Aorta (tissue), 5 donors: ENCODE results near the gene EIF4EBP2. TPM values are rescaled to one million over a fixed set of nuclear protein-coding genes. Genes with fewer than 3 reads are reported as not detected.

Experiments
- ATAC-seq: fragments of 200-7000 bp; cut with Tn5 transposase; one replicate; pipeline ENCODE4 v1.9.1; 2022; ENCODE audit warnings: moderate library complexity; ENCODE audit not compliant: low FRiP score
- DNase-seq, 2 donors: peaks; one replicate each; pipeline ENCODE4 v3.0.0-alpha.2; 2020
- H3K27ac ChIP-seq, 2 donors: one replicate each; pipeline ENCODE4 v1.5.1; 2013; ENCODE audit warnings: low read length in 2 of 2, mild to moderate bottlenecking in 2 of 2, moderate library complexity in 2 of 2, control low read depth in 1 of 2, inconsistent platforms in 1 of 2, low read depth in 1 of 2
- H3K27me3 ChIP-seq, 2 donors: one replicate each; pipeline ENCODE4 v1.6.1; 2013; ENCODE audit warnings: control low read depth in 1 of 2, low read length in 1 of 2, mild to moderate bottlenecking in 1 of 2, moderate library complexity in 1 of 2; ENCODE audit not compliant: insufficient read depth in 2 of 2, control insufficient read depth in 1 of 2
- H3K36me3 ChIP-seq, 2 donors: one replicate each; pipeline ENCODE4 v1.6.1; 2013; ENCODE audit warnings: control low read depth in 1 of 2, low read length in 1 of 2, mild to moderate bottlenecking in 1 of 2; ENCODE audit not compliant: insufficient read depth in 2 of 2, control insufficient read depth in 1 of 2
- H3K4me1 ChIP-seq, 2 donors: one replicate each; pipeline ENCODE4 v1.6.1; 2013; ENCODE audit warnings: low read length in 2 of 2, control low read depth in 1 of 2, mild to moderate bottlenecking in 1 of 2, moderate library complexity in 1 of 2; ENCODE audit not compliant: insufficient read depth in 2 of 2, control insufficient read depth in 1 of 2
- H3K4me3 ChIP-seq, 2 donors: one replicate each; pipeline ENCODE4 v1.5.1; 2013; ENCODE audit warnings: low read length in 2 of 2, control low read depth in 1 of 2, mild to moderate bottlenecking in 1 of 2
- H3K9me3 ChIP-seq: one replicate; pipeline ENCODE4 v1.6.1; 2013; ENCODE audit warnings: mild to moderate bottlenecking, low read length; ENCODE audit not compliant: control insufficient read depth
- WGBS, 2 donors: extraction: QIAGEN DNeasy Blood & Tissue Kit; methylation state at CpG; one replicate each; pipeline ENCODE4 v1.1.7; 2013; 5-methylcytosine and 5-hydroxymethylcytosine counted together
- intact Hi-C, 2 donors: fragments of 100-400 bp; cut with DNase I; formaldehyde crosslinking; loops; one replicate each; pipeline versions ENCODE4 v1.14.2 to v1.15.0; 2022
- polyA plus RNA-seq, 2 donors: library from polyadenylated mRNA; stranded (reverse); fragments of 200-250 nt; gene quantifications; one replicate each; pipeline ENCODE4 v1.2.3, GENCODE V29; 2013
- total RNA-seq, 2 donors: library from RNA; stranded (reverse); fragmentation: NEBNext Ultra II Directional; extraction: Animal tissue kit (Norgen Biotek cat#: 25700); gene quantifications; one replicate each; pipeline ENCODE4 v1.2.1, GENCODE V29; 2021
- donor health status: healthy with polysubstance abuse.
- donor health status: Bipolar disorder and iron deficiency.
- donor health status: DM: no; HTN: no; CAD: no.
- donor health status: DM: no; HTN: no; CAD: no.
- donor health status: DM: yes; HTN: yes; CAD: no.

EIF4EBP2 gene
- total and polyA plus RNA-seq, 4 donors: 27.6 to 60.5 (median 44.8) TPM

GRCh38 chr10:70475661-70476060 is 71.7 kb downstream of the EIF4EBP2 start:
- H3K36me3 ChIP-seq: no peaks in the 10 kb centered on the region
- DNase-seq (no peak), ATAC-seq (no peak)
- WGBS, 2 donors: 88 to 91% methylated on average over 8 of the region's 8 CpGs
- intact Hi-C loops: no loop called here
- H3K4me1 ChIP-seq: no peaks in the 10 kb centered on the region
- no peaks in the 10 kb centered on the region for H3K27me3 ChIP-seq
- no peak overlapping the region for H3K27ac ChIP-seq
- H3K4me3 ChIP-seq: no peak overlapping the region
- no peaks in the 10 kb centered on the region for H3K9me3 ChIP-seq

- no peaks in the 10 kb centered on the region for H3K27me3 ChIP-seq
- no peak overlapping the region for H3K4me3 ChIP-seq
- ATAC-seq: no peak
- no peak overlapping the region for H3K27ac ChIP-seq
- DNase-seq: no peak
- no peaks in the 10 kb centered on the region for H3K9me3 ChIP-seq
- H3K4me1 ChIP-seq: no peaks in the 10 kb centered on the region
- WGBS, 2 donors: 69% methylated on average over 7 of the region's 7 CpGs
- no peaks in the 10 kb centered on the region for H3K36me3 ChIP-seq
- intact Hi-C loops: no loop called here
These were observed 72.5 kb downstream of the EIF4EBP2 start for GRCh38 chr10:70476249-70477035.

- ATAC-seq (no peak), DNase-seq (no peak)
- Histone ChIP-seq H3K9me3 (no peaks in the 10 kb centered on the region), H3K4me3 (peak overlapping the region in 1 of 2 donors; percentile 38), H3K27ac (no peak overlapping the region), H3K36me3 (no peaks in the 10 kb centered on the region), H3K27me3 (no peaks in the 10 kb centered on the region), H3K4me1 (no peaks in the 10 kb centered on the region)
- WGBS, 2 donors: 12 to 18% methylated on average over 19 to 27 of the region's 27 CpGs
- intact Hi-C loops: no loop called here
These were observed 73.8 kb downstream of the EIF4EBP2 start for GRCh38 chr10:70477661-70478162.

Other genes with a start within 250 kb of the EIF4EBP2 start
- 100 to 1,000 TPM; 119 to 128 TPM for gene SAR1A, start 233.6 kb upstream of the EIF4EBP2 start, total RNA-seq
- gene SAR1A, start 233.6 kb upstream of the EIF4EBP2 start, polyA plus RNA-seq: 10 to 100 TPM; 59.2 to 61.0 TPM
- 10 to 100 TPM; 66.7 to 79.8 TPM for gene PPA1, start 170.7 kb upstream of the EIF4EBP2 start, total RNA-seq
- gene PPA1, start 170.7 kb upstream of the EIF4EBP2 start, polyA plus RNA-seq: 100 to 1,000 TPM; 100 to 222 TPM
- under 1 TPM; 0.03 to 0.06 TPM for gene NPFFR1, start 120.1 kb upstream of the EIF4EBP2 start, total RNA-seq
- under 1 TPM in 1 of 2 donors, not detected in 1; under 0.01 TPM for gene NPFFR1, start 120.1 kb upstream of the EIF4EBP2 start, polyA plus RNA-seq
- gene LRRC20, start 21.5 kb upstream of the EIF4EBP2 start, total RNA-seq: 1 to 10 TPM; 1.9 to 5.6 TPM
- 1 to 10 TPM; 3.8 to 4.0 TPM for gene LRRC20, start 21.5 kb upstream of the EIF4EBP2 start, polyA plus RNA-seq
- gene NODAL, start 37.5 kb downstream of the EIF4EBP2 start, total RNA-seq: not detected
- gene NODAL, start 37.5 kb downstream of the EIF4EBP2 start, polyA plus RNA-seq: under 1 TPM in 1 of 2 donors, not detected in 1; 0.13 TPM
- gene PALD1, start 74.6 kb downstream of the EIF4EBP2 start, total RNA-seq: 10 to 100 TPM; 10.7 to 11.5 TPM
- 1 to 10 TPM; 3.9 to 5.7 TPM for gene PALD1, start 74.6 kb downstream of the EIF4EBP2 start, polyA plus RNA-seq
- gene PRF1, start 198.6 kb downstream of the EIF4EBP2 start, total RNA-seq: 1 to 10 TPM; 3.2 to 6.1 TPM
- gene PRF1, start 198.6 kb downstream of the EIF4EBP2 start, polyA plus RNA-seq: 1 to 10 TPM; 1.3 to 6.1 TPM